Activated CD4-positive, alpha-beta T cell treated with anti-CD3 and anti-CD28 coated beads for 48 hours (primary cell): ENCODE results near the gene NTRK1.

Source experiments
- DNase-seq: peaks from one replicate; pipeline ENCODE4 v3.0.0-alpha.2; 2020

The NTRK1 gene

GRCh38 chr1:156858959-156859522 is 1.6 kb upstream of the NTRK1 start, which contains the start of gene INSRR:
Gene INSRR, minus strand, starts transcription at chr1:156859117. Its CDS starts 496 bp downstream, at chr1:156858621.
- DNase-seq, result no peak

- peak; percentile 28 for DNase-seq
These were observed 1.0 kb upstream of the NTRK1 start for GRCh38 chr1:156859523-156860112.

GRCh38 chr1:156860113-156860627 is 495 bp upstream of the NTRK1 start:
- peak; percentile 66 for DNase-seq

- DNase-seq, result no peak
These were observed 1.9 kb downstream of the NTRK1 start for GRCh38 chr1:156862584-156862983.

- DNase-seq, result peak; percentile 56
These were observed 2.4 kb downstream of the NTRK1 start for GRCh38 chr1:156862997-156863599.

GRCh38 chr1:156863631-156864030 is 3.0 kb downstream of the NTRK1 start:
- no peak for DNase-seq

GRCh38 chr1:156864796-156865195 is 4.1 kb downstream of the NTRK1 start:
- no peak for DNase-seq

GRCh38 chr1:156865258-156865657 is 4.6 kb downstream of the NTRK1 start:
- DNase-seq, result no peak

- DNase-seq, result no peak
These were observed 5.2 kb downstream of the NTRK1 start for GRCh38 chr1:156865865-156866248.

GRCh38 chr1:156866249-156866909 is 5.7 kb downstream of the NTRK1 start:
- DNase-seq, result no peak

GRCh38 chr1:156868341-156868740 is 7.7 kb downstream of the NTRK1 start:
- no peak for DNase-seq

GRCh38 chr1:156869455-156869854 is 8.8 kb downstream of the NTRK1 start:
- DNase-seq, result no peak

GRCh38 chr1:156873659-156874058 is 13.0 kb downstream of the NTRK1 start:
- DNase-seq, result no peak

GRCh38 chr1:156874142-156874541 is 13.5 kb downstream of the NTRK1 start:
- no peak for DNase-seq

GRCh38 chr1:156874572-156875340 is 14.1 kb downstream of the NTRK1 start:
- DNase-seq, result no peak

- DNase-seq, result no peak
These were observed 14.6 kb downstream of the NTRK1 start for GRCh38 chr1:156875341-156875615.

- no peak for DNase-seq
These were observed 15.6 kb downstream of the NTRK1 start for GRCh38 chr1:156876281-156876680.

GRCh38 chr1:156877433-156878170 is 16.9 kb downstream of the NTRK1 start:
- no peak for DNase-seq

- no peak for DNase-seq
These were observed 19.2 kb downstream of the NTRK1 start for GRCh38 chr1:156879876-156880275.

GRCh38 chr1:156880473-156880872 is 19.8 kb downstream of the NTRK1 start:
- DNase-seq, result no peak

- DNase-seq, result no peak
These were observed 20.4 kb downstream of the NTRK1 start for GRCh38 chr1:156881101-156881500.

- DNase-seq, result no peak
These were observed 21.0 kb downstream of the NTRK1 start for GRCh38 chr1:156881663-156882062.

GRCh38 chr1:156882543-156882942 is 21.9 kb downstream of the NTRK1 start:
- no peak for DNase-seq
